H9 (cell line): ENCODE measurements around the gene OR2AG2. TPM values are rescaled to one million over a fixed set of nuclear protein-coding genes. Genes with fewer than 3 reads are reported as not detected.

Source experiments
- DNase-seq: peaks from one replicate; pipeline ENCODE4 v3.0.0-alpha.2; 2017
- H2AFZ ChIP-seq: one replicate; pipeline ENCODE4 v1.6.1; 2013; ENCODE audit warnings: mild to moderate bottlenecking, low read length, control low read depth, moderate library complexity
- H2AK5ac ChIP-seq: 2 replicates; pipeline ENCODE4 v1.6.1; 2013; ENCODE audit warnings: low read length, control low read depth, mixed read lengths; ENCODE audit not compliant: insufficient read length
- H2BK120ac ChIP-seq: one replicate; pipeline ENCODE4 v1.6.1; 2013; ENCODE audit warnings: low read depth, mild to moderate bottlenecking, low read length, control low read depth, inconsistent platforms; ENCODE audit not compliant: poor library complexity, severe bottlenecking
- H2BK12ac ChIP-seq: 2 replicates; pipeline ENCODE4 v1.6.1; 2013; ENCODE audit warnings: low read length, control low read depth, mixed read lengths, low read depth; ENCODE audit not compliant: insufficient read length
- H2BK15ac ChIP-seq: 2 replicates; pipeline ENCODE4 v1.6.1; 2013; ENCODE audit warnings: low read depth, low read length, control low read depth
- H2BK20ac ChIP-seq: one replicate; pipeline ENCODE4 v1.6.1; 2013; ENCODE audit warnings: low read depth, mild to moderate bottlenecking, low read length, control low read depth, inconsistent platforms; ENCODE audit not compliant: poor library complexity, severe bottlenecking
- H2BK5ac ChIP-seq: 2 replicates; pipeline ENCODE4 v1.6.1; 2013; ENCODE audit warnings: low read length, control low read depth, mixed read lengths; ENCODE audit not compliant: insufficient read length
- H3K14ac ChIP-seq: 2 replicates; pipeline ENCODE4 v1.6.1; 2013; ENCODE audit warnings: low read length, control low read depth; ENCODE audit not compliant: insufficient read depth
- H3K18ac ChIP-seq: 2 replicates; pipeline ENCODE4 v1.6.1; 2013; ENCODE audit warnings: low read depth, mild to moderate bottlenecking, mixed read lengths, low read length, control low read depth; ENCODE audit not compliant: insufficient read length
- H3K23ac ChIP-seq: 2 replicates; pipeline ENCODE4 v1.6.1; 2013; ENCODE audit warnings: low read length, control low read depth, mixed read lengths, low read depth; ENCODE audit not compliant: insufficient read length
- H3K23me2 ChIP-seq: 2 replicates; pipeline ENCODE4 v1.6.1; 2013; ENCODE audit warnings: low read depth, mild to moderate bottlenecking, mixed read lengths, low read length, control low read depth; ENCODE audit not compliant: insufficient read length, poor library complexity, severe bottlenecking
- H3K27ac ChIP-seq: 2 replicates; pipeline ENCODE4 v1.5.1; 2013; ENCODE audit warnings: low read length, control low read depth, mixed read lengths, low read depth; ENCODE audit not compliant: insufficient read length
- H3K27me3 ChIP-seq: 2 replicates; pipeline ENCODE4 v1.6.1; 2013; ENCODE audit warnings: low read length, control low read depth, inconsistent platforms; ENCODE audit not compliant: insufficient read depth
- H3K4ac ChIP-seq: 2 replicates; pipeline ENCODE4 v1.6.1; 2013; ENCODE audit warnings: low read depth, mild to moderate bottlenecking, control low read depth, inconsistent platforms, low read length, moderate library complexity
- H3K4me1 ChIP-seq: 2 replicates; pipeline ENCODE4 v1.6.1; 2013; ENCODE audit warnings: low read length, control low read depth, inconsistent platforms; ENCODE audit not compliant: insufficient read depth
- H3K4me2 ChIP-seq: 2 replicates; pipeline ENCODE4 v1.6.1; 2013; ENCODE audit warnings: low read length, control low read depth, mixed read lengths; ENCODE audit not compliant: insufficient read length, insufficient read depth
- H3K56ac ChIP-seq: 2 replicates; pipeline ENCODE4 v1.6.1; 2013; ENCODE audit warnings: low read depth, mild to moderate bottlenecking, mixed read lengths, low read length, control low read depth; ENCODE audit not compliant: insufficient read length
- H3K79me1 ChIP-seq: 2 replicates; pipeline ENCODE4 v1.6.1; 2013; ENCODE audit warnings: low read depth, mild to moderate bottlenecking, moderate library complexity, low read length, control low read depth, inconsistent platforms; ENCODE audit not compliant: insufficient read depth, poor library complexity, severe bottlenecking
- H3K79me2 ChIP-seq: 2 replicates; pipeline ENCODE4 v1.6.1; 2013; ENCODE audit warnings: low read length, control low read depth, inconsistent platforms; ENCODE audit not compliant: insufficient read depth
- H3K9ac ChIP-seq: 2 replicates; pipeline ENCODE4 v1.6.1; 2013; ENCODE audit warnings: low read length, control low read depth, mixed read lengths; ENCODE audit not compliant: insufficient read length; ENCODE audit errors: extremely low read depth
- H3K9me3 ChIP-seq: one replicate; pipeline ENCODE4 v1.6.1; 2013; ENCODE audit warnings: low read depth, low read length, inconsistent platforms; ENCODE audit not compliant: control insufficient read depth
- H3T11ph ChIP-seq: one replicate; pipeline ENCODE4 v1.6.1; 2013; ENCODE audit warnings: mild to moderate bottlenecking, low read length, control low read depth, inconsistent platforms
- H4K20me1 ChIP-seq: one replicate; pipeline ENCODE4 v1.6.1; 2013; ENCODE audit not compliant: control insufficient read depth, insufficient read length, insufficient read depth
- H4K5ac ChIP-seq: 2 replicates; pipeline ENCODE4 v1.6.1; 2013; ENCODE audit warnings: low read depth, mild to moderate bottlenecking, mixed read lengths, low read length, control low read depth; ENCODE audit not compliant: insufficient read length
- H4K8ac ChIP-seq: replicated peaks from 2 replicates; pipeline ENCODE4 v1.6.1; 2013; ENCODE audit warnings: low read length, control low read depth, mixed read lengths, low read depth; ENCODE audit not compliant: insufficient read length
- H4K91ac ChIP-seq: 2 replicates; pipeline ENCODE4 v1.6.1; 2013; ENCODE audit warnings: low read depth, mild to moderate bottlenecking, moderate library complexity, mixed read lengths, low read length, control low read depth; ENCODE audit not compliant: insufficient read length
- H3K27ac Mint-ChIP-seq, 3 experiments: 2 replicates in 2 of 3; 3 replicates in 1 of 3; pipeline ENCODE4 v1.8.0; 2020 to 2021; ENCODE audit warnings: mixed read lengths in 3 of 3, mild to moderate bottlenecking in 1 of 3, moderate library complexity in 1 of 3
- H3K27me3 Mint-ChIP-seq: 2 replicates; pipeline ENCODE4 v1.8.0; 2021; ENCODE audit warnings: low read depth, mild to moderate bottlenecking, moderate library complexity, mixed read lengths
- H3K36me3 Mint-ChIP-seq, 3 experiments: 2 replicates in 2 of 3; 3 replicates in 1 of 3; pipeline ENCODE4 v1.8.0; 2020 to 2021; ENCODE audit warnings: low read depth in 3 of 3, mixed read lengths in 3 of 3; ENCODE audit not compliant: insufficient read depth in 1 of 3
- H3K4me1 Mint-ChIP-seq, 2 experiments: 2 replicates each; pipeline ENCODE4 v1.8.0; 2020; ENCODE audit warnings: mixed read lengths in 2 of 2
- H3K4me3 Mint-ChIP-seq, 2 experiments: 2 replicates in 1 of 2; 3 replicates in 1 of 2; pipeline ENCODE4 v1.8.0; 2020 to 2021; ENCODE audit warnings: mild to moderate bottlenecking in 2 of 2, mixed read lengths in 2 of 2, moderate library complexity in 1 of 2
- H3K9me3 Mint-ChIP-seq, 2 experiments: 2 replicates in 1 of 2; 3 replicates in 1 of 2; pipeline ENCODE4 v1.8.0; 2020; ENCODE audit warnings: mild to moderate bottlenecking in 2 of 2, mixed read lengths in 2 of 2, moderate library complexity in 1 of 2
- CTCF ChIP-seq: fragments of 200-600 bp; sonication (generic); conservative IDR thresholded peaks from 3 replicates; pipeline ENCODE4 v1.8.0; 2021; ENCODE audit warnings: antibody characterized with exemption, mild to moderate bottlenecking
- WGBS: extraction: QIAGEN DNeasy Blood & Tissue Kit; methylation state at CpG from one replicate; pipeline ENCODE4 v1.1.7; 2013; ENCODE audit warnings: missing lambda C conversion rate, low lambda C conversion rate, mixed read lengths; ENCODE audit not compliant: insufficient read length; ENCODE audit errors: extremely low coverage; 5-methylcytosine and 5-hydroxymethylcytosine counted together
- total RNA-seq: library from RNA; stranded (reverse); gene quantifications from 2 replicates; pipeline ENCODE4 v1.2.1, GENCODE V29; 2021

The OR2AG2 gene
- total RNA-seq, 1 experiment from 2014 or later = 0.33 TPM

GRCh38 chr11:6757373-6757967 lies 14.3 kb downstream of the OR2AG2 start:
- Mint-ChIP-seq H3K4me3 (no peak overlapping the region), H3K9me3 (peaks cover 0 to 1% of the 10 kb centered on the region in 2 experiments; a peak in 2 of 5 replicates), H3K27me3 (no peaks in the 10 kb centered on the region), H3K4me1 (no peaks in the 10 kb centered on the region), H3K36me3 (no peaks in the 10 kb centered on the region), H3K27ac (no peak overlapping the region)
- WGBS = no CpG with 5 or more reads among the region's 2 CpGs
- H3K14ac ChIP-seq = no peak overlapping the region
- no peaks in the 10 kb centered on the region for H4K20me1 ChIP-seq
- H2BK20ac ChIP-seq = no peak overlapping the region
- H3K4ac ChIP-seq = no peak overlapping the region
- peak; percentile 60 for DNase-seq
- no peak overlapping the region for H4K5ac ChIP-seq
- H3K4me2 ChIP-seq = no peak overlapping the region
- H2BK120ac ChIP-seq = no peak overlapping the region
- H3K23me2 ChIP-seq = no peaks in the 10 kb centered on the region
- no peak overlapping the region for H3T11ph ChIP-seq
- no peak overlapping the region for H3K56ac ChIP-seq
- no peaks in the 10 kb centered on the region for H3K27me3 ChIP-seq
- no peaks in the 10 kb centered on the region for H3K79me1 ChIP-seq
- H4K8ac ChIP-seq = no peak overlapping the region
- H3K9me3 ChIP-seq = no peaks in the 10 kb centered on the region
- H2BK15ac ChIP-seq = no peak overlapping the region
- no peak overlapping the region for H2BK12ac ChIP-seq
- H4K91ac ChIP-seq = no peak overlapping the region
- no peak overlapping the region for H2AFZ ChIP-seq
- H2AK5ac ChIP-seq = no peak overlapping the region
- TF ChIP-seq CTCF = peak; percentile 75
- no peaks in the 10 kb centered on the region for H3K79me2 ChIP-seq
- H3K4me1 ChIP-seq = no peaks in the 10 kb centered on the region
- H2BK5ac ChIP-seq = no peak overlapping the region
- no peak overlapping the region for H3K23ac ChIP-seq
- no peak overlapping the region for H3K18ac ChIP-seq
- H3K27ac ChIP-seq = no peak overlapping the region
- H3K9ac ChIP-seq = no peak overlapping the region
